Endothelial cell of umbilical vein (primary cell): ENCODE data around the gene APOO.

Source experiments
- CTCF ChIP-seq, 2 donors: IDR thresholded peaks; 1 replicate in 1 of 2; 2 replicates in 1 of 2; pipeline ENCODE4 v1.5.1; 2011; ENCODE audit warnings: low read length in 2 of 2, mild to moderate bottlenecking in 2 of 2, moderate library complexity in 2 of 2, control low read depth in 1 of 2, inconsistent platforms in 1 of 2, low read depth in 1 of 2; ENCODE audit not compliant: insufficient read depth in 1 of 2; ENCODE audit errors: extremely low read depth in 1 of 2
- EZH2 ChIP-seq: IDR thresholded peaks from 2 replicates; pipeline ENCODE4 v1.6.1; 2012; ENCODE audit warnings: borderline replicate concordance, low read depth, mild to moderate bottlenecking, moderate library complexity, low read length, inconsistent platforms; ENCODE audit not compliant: severe bottlenecking
- GATA2 ChIP-seq: IDR thresholded peaks from 2 replicates; pipeline ENCODE4 v1.7.0; 2011; ENCODE audit warnings: low read depth, mild to moderate bottlenecking, moderate library complexity, mixed read lengths, low read length; ENCODE audit not compliant: insufficient read length, insufficient read depth
- MYC ChIP-seq: IDR thresholded peaks from one replicate; pipeline ENCODE4 v1.6.1; 2011; ENCODE audit warnings: mild to moderate bottlenecking, low read depth, low read length
- POLR2A ChIP-seq: IDR thresholded peaks from 2 replicates; pipeline ENCODE4 v1.6.1; 2012; ENCODE audit warnings: low read depth, mild to moderate bottlenecking, control low read depth, low read length
- POLR2AphosphoS5 ChIP-seq: IDR thresholded peaks from 2 replicates; pipeline ENCODE4 v1.6.1; 2012; ENCODE audit warnings: low read depth, mild to moderate bottlenecking, control low read depth, low read length, moderate library complexity; ENCODE audit not compliant: insufficient read depth
- TF ChIP-seq, protein P1 (sequence below): IDR thresholded peaks from 2 replicates; pipeline ENCODE4 v1.6.1; 2011; ENCODE audit not compliant: insufficient read depth, insufficient read length

- no peak for TF ChIP-seq CTCF (IDR thresholded peaks at IDR 0.05; ENCODE audit: extremely low read depth in 1 of 2, insufficient read depth in 1 of 2, low read depth in 1 of 2, low read length in 2 of 2)
- TF ChIP-seq POLR2A: peak; percentile 43
- no peak for TF ChIP-seq EZH2
- TF ChIP-seq, protein P1, sequence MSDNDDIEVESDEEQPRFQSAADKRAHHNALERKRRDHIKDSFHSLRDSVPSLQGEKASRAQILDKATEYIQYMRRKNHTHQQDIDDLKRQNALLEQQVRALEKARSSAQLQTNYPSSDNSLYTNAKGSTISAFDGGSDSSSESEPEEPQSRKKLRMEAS: no peak
- TF ChIP-seq POLR2AphosphoS5: no peak
- TF ChIP-seq GATA2: no peak
- no peak for TF ChIP-seq MYC
These were observed 123.0 kb downstream of the APOO start for GRCh38 chrX:23784470-23785331.
